Coronary artery (tissue), 2 donors: ENCODE data around the gene MRPS18C.
A peak's percentile ranks its signal among the peaks of the same experiment; 100 is the strongest.

ENCODE experiments used
- DNase-seq: peaks from one replicate; pipeline ENCODE4 v3.0.0-alpha.2; 2017; ENCODE audit warnings: low spot score
- H3K27ac ChIP-seq, 2 donors: fragments of 200-600 bp; sonication (generic); one replicate each; pipeline ENCODE4 v1.5.1; 2016 to 2019
- H3K4me3 ChIP-seq: fragments of 200-600 bp; sonication (generic); 2 replicates; pipeline ENCODE4 v1.5.1; 2016; ENCODE audit warnings: mild to moderate bottlenecking, moderate library complexity
- CTCF ChIP-seq: fragments of 200-600 bp; sonication (generic); IDR thresholded peaks from one replicate; pipeline ENCODE4 v1.5.1; 2019; ENCODE audit warnings: antibody characterized with exemption

The MRPS18C gene

GRCh38 chr4:83438719-83439118 is 17.1 kb upstream of the MRPS18C start:
- no peak overlapping the region for H3K27ac ChIP-seq
- TF ChIP-seq CTCF = no peak
- no peak for DNase-seq

GRCh38 chr4:83440148-83440814 is 15.6 kb upstream of the MRPS18C start:
- no peak for DNase-seq
- TF ChIP-seq CTCF = no peak
- Histone ChIP-seq H3K27ac (no peak overlapping the region), H3K4me3 (no peak overlapping the region)

More at GRCh38 chr4:83438719-83439118, 17.1 kb upstream of the MRPS18C start:
- H3K4me3 ChIP-seq = no peak overlapping the region

GRCh38 chr4:83440899-83441298 is 15.0 kb upstream of the MRPS18C start:
- H3K4me3 ChIP-seq = no peak overlapping the region
- no peak for TF ChIP-seq CTCF
- H3K27ac ChIP-seq = no peak overlapping the region
- DNase-seq = no peak

GRCh38 chr4:83449009-83449408 is 6.8 kb upstream of the MRPS18C start:
- H3K4me3 ChIP-seq = no peak overlapping the region
- TF ChIP-seq CTCF = no peak
- DNase-seq = no peak
- H3K27ac ChIP-seq = no peak overlapping the region

GRCh38 chr4:83454686-83455085 is 1.2 kb upstream of the MRPS18C start:
- DNase-seq = no peak
- peak overlapping the region; percentile 95 to 97 for H3K27ac ChIP-seq
- peak overlapping the region; percentile 82 for H3K4me3 ChIP-seq
- TF ChIP-seq CTCF = no peak

- H3K27ac ChIP-seq = peak overlapping the region; percentile 95 to 97
- DNase-seq = no peak
- TF ChIP-seq CTCF = no peak
- peak overlapping the region; percentile 82 for H3K4me3 ChIP-seq
Measured at GRCh38 chr4:83456184-83456501, 285 bp downstream of the MRPS18C start.

GRCh38 chr4:83473423-83473822 is 17.6 kb downstream of the MRPS18C start:
- Histone ChIP-seq H3K27ac (no peak overlapping the region), H3K4me3 (no peak overlapping the region)
- no peak for TF ChIP-seq CTCF
- no peak for DNase-seq
